Measurements from ENCODE around the gene LIM2.

DNA sequence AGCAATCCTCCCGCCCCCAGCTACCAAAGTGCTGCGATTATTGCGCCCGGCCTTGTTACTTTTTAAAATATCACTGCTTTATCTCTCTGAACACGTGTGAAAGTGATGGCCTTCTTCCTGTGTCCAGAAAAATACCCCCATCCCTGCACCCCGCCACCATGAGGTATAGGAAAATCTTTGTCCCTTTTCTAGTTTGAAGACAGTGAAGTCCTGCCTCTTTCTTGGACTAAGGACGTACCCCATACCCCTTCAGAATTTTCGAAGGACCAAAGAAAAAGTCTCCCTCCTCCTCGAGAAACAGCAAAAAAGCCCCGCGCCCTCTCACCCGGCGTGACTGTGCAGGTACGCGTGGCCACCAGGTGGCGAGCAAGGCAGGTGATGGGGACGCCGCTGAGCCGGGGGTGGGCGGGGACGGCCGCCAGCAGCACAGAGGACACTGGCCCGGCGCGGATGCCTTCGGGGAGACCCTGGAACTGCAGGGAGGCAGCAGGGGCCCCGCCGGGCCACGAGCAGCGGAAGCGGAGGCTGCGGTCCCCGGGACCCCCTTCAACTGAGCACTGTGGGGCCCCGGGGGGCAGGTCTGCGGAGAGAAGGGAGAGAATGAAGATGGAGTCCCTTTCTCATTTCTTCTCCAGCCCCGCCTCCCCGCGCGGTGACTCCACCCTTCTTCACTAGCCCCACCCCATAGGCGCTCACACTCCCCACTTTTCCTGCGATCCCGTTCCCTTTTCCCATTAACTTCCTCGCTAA is 49.0 kb downstream of the LIM2 start:
- TF ChIP-seq CHD2 (IDR thresholded peaks at IDR 0.05; ENCODE audit: low read length, partially characterized antibody), result no peak
- TF ChIP-seq RAD21 (conservative IDR thresholded peaks at IDR 0.05 in 1 of 2, IDR thresholded peaks at IDR 0.05 in 1 of 2), result peak; percentile 80 to 95
- TF ChIP-seq, protein P1, sequence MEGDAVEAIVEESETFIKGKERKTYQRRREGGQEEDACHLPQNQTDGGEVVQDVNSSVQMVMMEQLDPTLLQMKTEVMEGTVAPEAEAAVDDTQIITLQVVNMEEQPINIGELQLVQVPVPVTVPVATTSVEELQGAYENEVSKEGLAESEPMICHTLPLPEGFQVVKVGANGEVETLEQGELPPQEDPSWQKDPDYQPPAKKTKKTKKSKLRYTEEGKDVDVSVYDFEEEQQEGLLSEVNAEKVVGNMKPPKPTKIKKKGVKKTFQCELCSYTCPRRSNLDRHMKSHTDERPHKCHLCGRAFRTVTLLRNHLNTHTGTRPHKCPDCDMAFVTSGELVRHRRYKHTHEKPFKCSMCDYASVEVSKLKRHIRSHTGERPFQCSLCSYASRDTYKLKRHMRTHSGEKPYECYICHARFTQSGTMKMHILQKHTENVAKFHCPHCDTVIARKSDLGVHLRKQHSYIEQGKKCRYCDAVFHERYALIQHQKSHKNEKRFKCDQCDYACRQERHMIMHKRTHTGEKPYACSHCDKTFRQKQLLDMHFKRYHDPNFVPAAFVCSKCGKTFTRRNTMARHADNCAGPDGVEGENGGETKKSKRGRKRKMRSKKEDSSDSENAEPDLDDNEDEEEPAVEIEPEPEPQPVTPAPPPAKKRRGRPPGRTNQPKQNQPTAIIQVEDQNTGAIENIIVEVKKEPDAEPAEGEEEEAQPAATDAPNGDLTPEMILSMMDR (IDR thresholded peaks at IDR 0.05), result peak; percentile 97
- TF ChIP-seq BHLHE40 (IDR thresholded peaks at IDR 0.05; ENCODE audit: low read depth, low read length), result no peak
- TF ChIP-seq CHD4 (IDR thresholded peaks at IDR 0.05; ENCODE audit: borderline replicate concordance), result no peak
- no peak for TF ChIP-seq CEBPB (IDR thresholded peaks at IDR 0.05)
- peak; percentile 25; the same call in 1 of the 2 replicates for TF ChIP-seq POLR2A (IDR thresholded peaks at IDR 0.05; ENCODE audit: low read length)
- TF ChIP-seq, protein P2, sequence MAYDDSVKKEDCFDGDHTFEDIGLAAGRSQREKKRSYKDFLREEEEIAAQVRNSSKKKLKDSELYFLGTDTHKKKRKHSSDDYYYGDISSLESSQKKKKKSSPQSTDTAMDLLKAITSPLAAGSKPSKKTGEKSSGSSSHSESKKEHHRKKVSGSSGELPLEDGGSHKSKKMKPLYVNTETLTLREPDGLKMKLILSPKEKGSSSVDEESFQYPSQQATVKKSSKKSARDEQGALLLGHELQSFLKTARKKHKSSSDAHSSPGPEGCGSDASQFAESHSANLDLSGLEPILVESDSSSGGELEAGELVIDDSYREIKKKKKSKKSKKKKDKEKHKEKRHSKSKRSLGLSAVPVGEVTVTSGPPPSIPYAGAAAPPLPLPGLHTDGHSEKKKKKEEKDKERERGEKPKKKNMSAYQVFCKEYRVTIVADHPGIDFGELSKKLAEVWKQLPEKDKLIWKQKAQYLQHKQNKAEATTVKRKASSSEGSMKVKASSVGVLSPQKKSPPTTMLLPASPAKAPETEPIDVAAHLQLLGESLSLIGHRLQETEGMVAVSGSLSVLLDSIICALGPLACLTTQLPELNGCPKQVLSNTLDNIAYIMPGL (CRISPR knock-in tag; IDR thresholded peaks at IDR 0.05; ENCODE audit: borderline replicate concordance), result no peak
- TF ChIP-seq RCOR1 (IDR thresholded peaks at IDR 0.05; ENCODE audit: low read depth, low read length), result no peak
- no peak for TF ChIP-seq MAFK (IDR thresholded peaks at IDR 0.05; ENCODE audit: partially characterized antibody)
- TF ChIP-seq MYC (IDR thresholded peaks at IDR 0.05; ENCODE audit: borderline replicate concordance, low read length), result 0 out of 2 replicates have a peak, but pooled peaks have one; percentile 44
- TF ChIP-seq ESRRA (IDR thresholded peaks at IDR 0.05; ENCODE audit: borderline replicate concordance, low read length), result no peak
- TF ChIP-seq, protein P3, sequence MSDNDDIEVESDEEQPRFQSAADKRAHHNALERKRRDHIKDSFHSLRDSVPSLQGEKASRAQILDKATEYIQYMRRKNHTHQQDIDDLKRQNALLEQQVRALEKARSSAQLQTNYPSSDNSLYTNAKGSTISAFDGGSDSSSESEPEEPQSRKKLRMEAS (IDR thresholded peaks at IDR 0.05), result peak; percentile 79
- TF ChIP-seq TP53 (CRISPR knock-in tag; IDR thresholded peaks at IDR 0.05), result no peak

Measured in A549 (cell line).